Loucy (cell line): Measurements from ENCODE around the gene FHAD1.

Experiments used
- H2AFZ ChIP-seq: fragments of 200-600 bp; sonication (generic); 2 replicates; pipeline ENCODE4 v1.6.0; 2016; ENCODE audit warnings: antibody characterized with exemption, mild to moderate bottlenecking, low read length, moderate library complexity
- H3F3A ChIP-seq: fragments of 200-600 bp; 2 replicates; pipeline ENCODE4 v1.6.0; 2016; ENCODE audit warnings: antibody characterized with exemption, low read depth, mild to moderate bottlenecking
- H3K27me3 ChIP-seq: fragments of 200-600 bp; sonication (generic); 2 replicates; pipeline ENCODE4 v1.6.1; 2014; ENCODE audit warnings: low read length, mild to moderate bottlenecking; ENCODE audit not compliant: insufficient read depth, poor library complexity, severe bottlenecking
- H3K36me3 ChIP-seq: fragments of 200-600 bp; sonication (generic); 2 replicates; pipeline ENCODE4 v1.6.1; 2016; ENCODE audit warnings: low read length; ENCODE audit not compliant: insufficient read depth
- H3K4me1 ChIP-seq: fragments of 200-600 bp; sonication (generic); 2 replicates; pipeline ENCODE4 v1.5.1; 2014; ENCODE audit warnings: low read length, mild to moderate bottlenecking; ENCODE audit not compliant: insufficient read depth, poor library complexity, severe bottlenecking
- H3K4me2 ChIP-seq: fragments of 200-600 bp; sonication (generic); 2 replicates; pipeline ENCODE4 v1.6.0; 2014; ENCODE audit warnings: antibody characterized with exemption, low read length, low read depth, mild to moderate bottlenecking; ENCODE audit not compliant: poor library complexity, severe bottlenecking
- H3K4me3 ChIP-seq: fragments of 200-600 bp; sonication (generic); 2 replicates; pipeline ENCODE4 v1.5.1; 2014; ENCODE audit warnings: low read length, mild to moderate bottlenecking, mixed read lengths; ENCODE audit not compliant: poor library complexity, severe bottlenecking
- H3K79me2 ChIP-seq: fragments of 200-600 bp; sonication (generic); 2 replicates; pipeline ENCODE4 v1.6.1; 2014; ENCODE audit warnings: low read length; ENCODE audit not compliant: insufficient read depth
- H3K9ac ChIP-seq: fragments of 200-600 bp; sonication (generic); 2 replicates; pipeline ENCODE4 v1.6.0; 2014; ENCODE audit warnings: mild to moderate bottlenecking, low read depth, low read length, moderate library complexity; ENCODE audit not compliant: poor library complexity, severe bottlenecking
- H3K9me2 ChIP-seq: fragments of 200-600 bp; sonication (generic); replicated peaks from 2 replicates; pipeline ENCODE4 v1.6.1; 2016; ENCODE audit warnings: low read depth, low read length, mixed read lengths
- H3K9me3 ChIP-seq: fragments of 200-600 bp; sonication (generic); 2 replicates; pipeline ENCODE4 v1.6.1; 2014; ENCODE audit warnings: mild to moderate bottlenecking, antibody characterized with exemption, low read length, low read depth; ENCODE audit not compliant: insufficient read depth
- H4K20me1 ChIP-seq: fragments of 200-600 bp; sonication (generic); 2 replicates; pipeline ENCODE4 v1.6.0; 2014; ENCODE audit warnings: antibody characterized with exemption, low read length, mild to moderate bottlenecking; ENCODE audit not compliant: insufficient read depth, poor library complexity, severe bottlenecking
- CTCF ChIP-seq: fragments of 200-600 bp; sonication (generic); conservative IDR thresholded peaks from 2 replicates; pipeline ENCODE4 v1.5.1; 2014; ENCODE audit warnings: mild to moderate bottlenecking, antibody characterized with exemption, low read length
- EZH2phosphoT487 ChIP-seq: fragments of 200-600 bp; IDR thresholded peaks from 2 replicates; pipeline ENCODE4 v1.6.1; 2018; ENCODE audit warnings: antibody characterized with exemption, mild to moderate bottlenecking, moderate library complexity, borderline replicate concordance

Gene FHAD1

GRCh38 chr1:15256584-15256983 lies 9.6 kb downstream of the FHAD1 start:
- Histone ChIP-seq H3K9me3 (no peaks in the 10 kb centered on the region), H3K4me1 (peaks cover 7% of the 10 kb centered on the region), H4K20me1 (no peaks in the 10 kb centered on the region), H3K36me3 (no peaks in the 10 kb centered on the region), H3K27me3 (no peaks in the 10 kb centered on the region), H3F3A (no peaks in the 10 kb centered on the region), H3K9ac (no peak overlapping the region), H2AFZ (no peak overlapping the region), H3K9me2 (no peaks in the 10 kb centered on the region), H3K4me2 (no peak overlapping the region), H3K4me3 (no peak overlapping the region), H3K79me2 (no peaks in the 10 kb centered on the region)
- no peak for TF ChIP-seq EZH2phosphoT487
- TF ChIP-seq CTCF, result no peak

DNA sequence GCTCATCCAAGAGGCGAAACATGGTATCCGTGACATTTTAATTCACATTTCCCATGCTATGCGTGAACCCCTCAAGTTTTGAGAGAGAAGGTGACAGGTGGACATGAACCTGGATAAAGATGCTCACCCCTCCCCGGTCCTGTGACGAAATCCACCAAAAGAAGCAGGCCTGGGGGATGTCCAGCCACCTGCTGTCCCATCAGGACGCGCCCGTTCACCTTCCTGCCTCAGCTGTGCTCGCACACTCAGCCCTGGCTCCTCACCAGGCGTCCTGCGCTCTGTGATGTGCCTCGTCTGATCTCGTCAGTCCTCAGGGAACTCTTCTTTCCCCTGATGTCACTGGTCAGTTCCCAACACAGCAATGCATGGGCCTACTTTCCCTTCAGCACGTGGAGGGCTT lies 10.3 kb downstream of the FHAD1 start:
- Histone ChIP-seq H2AFZ (no peak overlapping the region), H3K9me3 (no peaks in the 10 kb centered on the region), H3K4me2 (no peak overlapping the region), H3K9ac (no peak overlapping the region), H3K27me3 (no peaks in the 10 kb centered on the region), H3F3A (no peaks in the 10 kb centered on the region), H3K36me3 (no peaks in the 10 kb centered on the region), H3K4me1 (peaks cover 7% of the 10 kb centered on the region), H4K20me1 (no peaks in the 10 kb centered on the region), H3K79me2 (no peaks in the 10 kb centered on the region), H3K9me2 (no peaks in the 10 kb centered on the region), H3K4me3 (no peak overlapping the region)
- TF ChIP-seq EZH2phosphoT487 (no peak), CTCF (no peak)

DNA sequence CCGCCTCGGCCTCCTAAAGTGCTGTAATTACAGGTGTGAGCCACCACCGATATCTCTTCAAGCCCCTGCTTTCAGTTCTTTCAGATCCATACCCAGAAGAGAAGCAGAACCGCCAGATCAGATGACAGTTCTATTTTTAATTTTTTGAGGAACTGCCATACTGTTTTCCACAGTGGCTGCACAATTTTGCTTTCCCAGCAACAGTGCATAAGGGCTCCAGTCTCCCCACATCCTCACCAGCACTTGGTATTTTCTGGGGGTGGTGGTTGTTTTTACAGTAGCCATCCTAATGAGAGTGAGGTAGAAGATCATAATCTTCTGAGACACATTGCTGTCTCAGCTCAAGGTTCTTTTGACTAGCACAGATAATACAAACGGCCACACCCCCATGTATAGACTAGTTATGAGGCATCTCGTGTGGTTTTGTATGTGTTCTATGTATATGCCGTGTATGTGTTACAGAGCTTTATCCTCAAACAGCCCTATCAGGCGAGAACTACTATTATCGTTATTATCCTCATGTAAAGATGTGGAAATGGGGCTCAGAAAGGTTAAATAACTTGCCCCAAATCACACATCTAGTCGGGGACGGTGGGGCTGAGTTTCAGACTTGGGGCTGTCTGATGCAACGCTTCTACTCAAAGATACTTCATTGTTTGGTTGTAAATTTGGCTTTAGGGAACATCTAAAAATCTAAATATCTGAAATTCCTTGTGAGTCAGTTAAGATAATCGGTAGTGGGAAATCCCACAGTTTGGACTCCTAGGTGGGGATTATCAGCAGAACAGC lies 12.0 kb downstream of the FHAD1 start:
- Histone ChIP-seq H3K4me1 (no peaks in the 10 kb centered on the region), H3K9me2 (no peaks in the 10 kb centered on the region), H3K9ac (no peak overlapping the region), H3K36me3 (no peaks in the 10 kb centered on the region), H4K20me1 (no peaks in the 10 kb centered on the region), H3F3A (no peaks in the 10 kb centered on the region), H3K9me3 (no peaks in the 10 kb centered on the region), H3K27me3 (no peaks in the 10 kb centered on the region), H3K4me3 (no peak overlapping the region), H2AFZ (no peak overlapping the region), H3K4me2 (no peak overlapping the region), H3K79me2 (no peaks in the 10 kb centered on the region)
- TF ChIP-seq EZH2phosphoT487, result no peak
- no peak for TF ChIP-seq CTCF
